ENCODE measurements around the gene HSD11B1. TPM values are rescaled to one million over a fixed set of nuclear protein-coding genes. Genes with fewer than 3 reads are reported as not detected.
"Not testable (repeated sequence)": the region's sequence is repeated elsewhere in the genome, so short reads cannot be mapped to it uniquely, and the experiment has no call there.

HSD11B1 gene
- total RNA-seq, 1 experiment from 2014 or later, result not detected

DNA sequence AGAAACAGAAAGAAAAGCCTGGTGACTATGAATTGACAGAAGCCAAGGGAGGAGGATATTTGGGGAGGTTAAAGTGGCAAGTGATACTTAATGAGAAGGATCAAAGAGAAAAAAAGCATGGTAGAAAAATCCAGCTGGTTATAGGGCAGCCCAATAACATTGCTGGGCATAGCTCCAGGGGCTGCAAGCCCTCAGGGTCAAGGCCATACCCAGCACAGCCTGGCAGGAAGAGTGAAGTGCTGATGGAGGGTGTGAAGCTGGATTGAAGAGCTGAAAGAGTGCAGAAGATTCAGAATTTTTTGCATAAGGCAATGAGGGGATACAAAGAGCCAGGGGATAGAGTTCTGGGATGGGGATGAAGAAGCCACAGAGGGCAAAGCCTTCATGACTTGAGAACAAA, 8.0 kb upstream of the HSD11B1 start:
- no peak for DNase-seq (ENCODE audit: low read depth, low spot score)
- H3K36me3 ChIP-seq (ENCODE audit: control insufficient read depth, insufficient read depth, low read length), result no peaks in the 10 kb centered on the region
- H3K27me3 ChIP-seq (ENCODE audit: control insufficient read depth, insufficient read depth, low read length), result 0 out of 2 replicates have a peak, but pooled peaks cover 2% of the 10 kb centered on the region
- in situ Hi-C loops (cut with HindIII; ENCODE audit: low pct_unique_long_range_greater_than_20kb, low sequenced_read_pairs), result no loop called here
- no peak for ATAC-seq
- intact Hi-C loops (cut with micrococcal nuclease; ENCODE audit: unreplicated experiment), result no loop called here
- H3K4me3 ChIP-seq (ENCODE audit: low read depth in 2 of 2, low read length in 2 of 2), result no peak overlapping the region
- H3K4me1 ChIP-seq (ENCODE audit: control insufficient read depth, insufficient read depth, low read length), result no peaks in the 10 kb centered on the region
- CTCF ChIA-PET, result interaction anchor here (0.6 kb wide), 1 partner anchor 30 kb away, joined by 3 read pairs; no protein-coding TSS in a partner anchor
- no peak overlapping the region for H3K27ac ChIP-seq (ENCODE audit: low read length)
- POLR2A ChIA-PET, result no interaction called here
- BruUV-seq (replicated peaks), result no TSS peak
- TF ChIP-seq REST (IDR thresholded peaks at IDR 0.05; ENCODE audit: insufficient read depth in 1 of 2, low read depth in 2 of 2, low read length in 1 of 2) (no peak), CTCF (IDR thresholded peaks at IDR 0.05) (no peak), POLR2AphosphoS5 (IDR thresholded peaks at IDR 0.05; ENCODE audit: low read depth, low read length) (no peak), SIN3A (IDR thresholded peaks at IDR 0.05; ENCODE audit: borderline replicate concordance, insufficient read depth, low read depth, low read length) (no peak), TCF7L2 (IDR thresholded peaks at IDR 0.05; ENCODE audit: low read depth, low read length) (no peak)
- H3K9me3 ChIP-seq (ENCODE audit: control insufficient read depth, insufficient read depth, low read depth, low read length), result no peaks in the 10 kb centered on the region

DNA sequence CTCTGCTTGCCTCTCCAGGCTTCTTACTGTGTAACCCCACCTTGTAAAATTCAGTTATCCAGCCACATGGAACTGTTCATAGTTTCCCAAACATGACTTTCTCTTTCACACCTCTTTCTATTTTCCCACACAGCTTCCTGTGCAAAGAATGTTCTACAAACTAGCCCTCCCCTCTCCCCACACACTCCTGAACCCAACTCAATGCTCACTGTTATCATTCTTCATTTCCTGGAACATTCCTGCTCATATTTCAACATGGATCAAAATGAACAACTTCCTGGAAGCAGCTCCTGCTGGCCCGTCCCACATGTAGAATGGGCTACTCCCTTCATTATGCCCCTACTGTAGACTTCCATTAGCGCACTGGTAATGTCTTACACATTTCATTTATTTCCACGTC, 7.5 kb upstream of the HSD11B1 start:
- Histone ChIP-seq H3K27me3 (ENCODE audit: control insufficient read depth, insufficient read depth, low read length) (0 out of 2 replicates have a peak, but pooled peaks cover 2% of the 10 kb centered on the region), H3K9me3 (ENCODE audit: control insufficient read depth, insufficient read depth, low read depth, low read length) (no peaks in the 10 kb centered on the region), H3K4me3 (ENCODE audit: low read depth in 2 of 2, low read length in 2 of 2) (no peak overlapping the region), H3K27ac (ENCODE audit: low read length) (no peak overlapping the region), H3K4me1 (ENCODE audit: control insufficient read depth, insufficient read depth, low read length) (no peaks in the 10 kb centered on the region), H3K36me3 (ENCODE audit: control insufficient read depth, insufficient read depth, low read length) (no peaks in the 10 kb centered on the region)
- intact Hi-C loops (cut with micrococcal nuclease; ENCODE audit: unreplicated experiment), result no loop called here
- BruUV-seq (replicated peaks), result no TSS peak
- no peak for DNase-seq (ENCODE audit: low read depth, low spot score)
- ChIA-PET POLR2A (no interaction called here), CTCF (interaction anchor here (0.6 to 0.7 kb wide), 2 partner anchors 30 to 709 kb away, joined by 3 to 4 read pairs; no protein-coding TSS in a partner anchor)
- in situ Hi-C loops (cut with HindIII; ENCODE audit: low pct_unique_long_range_greater_than_20kb, low sequenced_read_pairs), result no loop called here
- no peak for TF ChIP-seq TCF7L2 (IDR thresholded peaks at IDR 0.05; ENCODE audit: low read depth, low read length)
- TF ChIP-seq POLR2AphosphoS5 (IDR thresholded peaks at IDR 0.05; ENCODE audit: low read depth, low read length), result no peak
- no peak for TF ChIP-seq REST (IDR thresholded peaks at IDR 0.05; ENCODE audit: insufficient read depth in 1 of 2, low read depth in 2 of 2, low read length in 1 of 2)
- TF ChIP-seq SIN3A (IDR thresholded peaks at IDR 0.05; ENCODE audit: borderline replicate concordance, insufficient read depth, low read depth, low read length), result no peak
- no peak for TF ChIP-seq CTCF (IDR thresholded peaks at IDR 0.05)
- ATAC-seq, result no peak

- intact Hi-C loops (cut with micrococcal nuclease; ENCODE audit: unreplicated experiment); POLR2A ChIA-PET; ATAC-seq; in situ Hi-C loops (cut with HindIII; ENCODE audit: low pct_unique_long_range_greater_than_20kb, low sequenced_read_pairs); H3K27ac ChIP-seq (ENCODE audit: low read length); H3K4me3 ChIP-seq (ENCODE audit: low read depth in 2 of 2, low read length in 2 of 2); H3K9me3 ChIP-seq (ENCODE audit: control insufficient read depth, insufficient read depth, low read depth, low read length); DNase-seq (ENCODE audit: low read depth, low spot score); CTCF ChIA-PET; H3K27me3 ChIP-seq (ENCODE audit: control insufficient read depth, insufficient read depth, low read length); BruUV-seq (replicated peaks); H3K36me3 ChIP-seq (ENCODE audit: control insufficient read depth, insufficient read depth, low read length); H3K4me1 ChIP-seq (ENCODE audit: control insufficient read depth, insufficient read depth, low read length): not testable (repeated sequence)
Measured at GRCh38 chr1:209700686-209701085, 4.0 kb upstream of the HSD11B1 start.
